Ureter (tissue), 1 donor: ENCODE data around the gene GABPB2. TPM values are rescaled to one million over a fixed set of nuclear protein-coding genes. Genes with fewer than 3 reads are reported as not detected.
A peak's percentile ranks its signal among the peaks of the same experiment; 100 is the strongest.

ENCODE experiments used
- DNase-seq: peaks from one replicate; pipeline ENCODE4 v3.0.0-alpha.2; 2020; ENCODE audit warnings: low spot score
- total RNA-seq: library from RNA; stranded (reverse); gene quantifications from one replicate; pipeline ENCODE4 v1.2.4, GENCODE V29; 2023
- donor health status: DM: yes; HTN: yes; CAD: no.

Gene GABPB2
- total RNA-seq: 26.6 TPM

- DNase-seq: peak; percentile 93
These were observed at the start of gene GABPB2 for GRCh38 chr1:151070474-151071276. Gene GABPB2, plus strand, starts transcription at chr1:151070761. Its CDS starts 17,429 bp downstream, at chr1:151088190.

DNA sequence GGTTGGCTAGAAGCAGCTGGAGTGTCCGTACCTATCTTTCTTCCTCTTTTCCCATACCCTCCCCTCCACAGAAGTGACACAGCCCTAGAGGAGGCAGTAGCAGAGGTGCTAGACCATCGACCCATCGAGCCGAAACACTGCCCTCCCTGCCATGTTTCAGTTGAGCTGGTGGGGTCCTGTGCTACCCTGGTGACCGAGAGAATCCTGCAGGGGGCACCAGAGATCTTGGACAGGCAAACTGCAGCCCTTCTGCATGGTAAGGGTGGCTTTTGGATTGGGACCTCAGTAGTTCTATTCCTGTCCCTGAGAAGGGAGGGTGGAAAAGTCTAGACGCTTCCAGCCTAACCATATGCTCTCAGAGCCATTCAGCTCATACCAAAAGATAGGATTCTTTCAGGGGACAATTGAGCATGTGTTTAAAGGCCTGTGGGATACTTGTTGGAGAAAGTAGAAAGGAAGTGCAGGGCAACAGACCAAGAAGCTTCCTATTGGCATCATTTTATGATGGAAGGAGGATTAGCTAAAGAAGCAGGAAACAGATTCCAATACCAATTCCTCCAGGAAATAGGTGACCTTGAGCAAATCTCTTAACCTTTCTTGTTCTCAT lies 45.9 kb upstream of the GABPB2 start:
- DNase-seq: peak; percentile 82

GRCh38 chr1:151026460-151026859 lies 44.1 kb upstream of the GABPB2 start:
- no peak for DNase-seq

- no peak for DNase-seq
These were observed 38.4 kb upstream of the GABPB2 start for GRCh38 chr1:151032164-151032563.

GRCh38 chr1:151035167-151035566 lies 35.4 kb upstream of the GABPB2 start:
- DNase-seq: no peak

- no peak for DNase-seq
These were observed 34.2 kb upstream of the GABPB2 start, which contains the start of gene BNIPL for GRCh38 chr1:151036356-151036755. Gene BNIPL, plus strand, starts transcription at chr1:151036586. Its CDS starts 140 bp downstream, at chr1:151036726.

GRCh38 chr1:151037032-151037431 lies 33.5 kb upstream of the GABPB2 start:
- DNase-seq: no peak

DNA sequence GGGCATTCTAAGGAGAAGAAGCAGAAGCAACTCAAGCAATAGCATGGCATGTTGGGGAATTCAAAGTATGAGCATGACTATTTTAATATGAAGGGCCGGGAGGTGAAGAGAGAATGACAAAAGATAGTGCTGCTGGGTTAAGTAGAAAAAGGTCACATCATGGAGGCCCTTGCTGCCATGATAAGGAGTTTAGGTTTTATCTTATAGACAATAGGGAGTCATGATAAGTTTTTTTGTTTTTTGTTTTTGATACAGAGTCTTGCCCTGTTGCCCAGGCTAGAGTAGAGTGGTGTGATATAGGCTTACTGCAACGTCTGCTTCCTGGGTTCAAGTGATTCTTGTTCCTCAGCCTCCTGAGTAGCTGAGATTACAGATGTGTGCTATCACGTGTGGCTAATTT lies 31.0 kb upstream of the GABPB2 start:
- no peak for DNase-seq

- no peak for DNase-seq
These were observed 27.4 kb upstream of the GABPB2 start for GRCh38 chr1:151043163-151043562.

GRCh38 chr1:151047591-151047924 lies 23.0 kb upstream of the GABPB2 start, which contains the start of gene C1orf56:
Gene C1orf56, plus strand, starts transcription at chr1:151047751. Its CDS starts 97 bp downstream, at chr1:151047848.
- DNase-seq: peak; percentile 77

DNA sequence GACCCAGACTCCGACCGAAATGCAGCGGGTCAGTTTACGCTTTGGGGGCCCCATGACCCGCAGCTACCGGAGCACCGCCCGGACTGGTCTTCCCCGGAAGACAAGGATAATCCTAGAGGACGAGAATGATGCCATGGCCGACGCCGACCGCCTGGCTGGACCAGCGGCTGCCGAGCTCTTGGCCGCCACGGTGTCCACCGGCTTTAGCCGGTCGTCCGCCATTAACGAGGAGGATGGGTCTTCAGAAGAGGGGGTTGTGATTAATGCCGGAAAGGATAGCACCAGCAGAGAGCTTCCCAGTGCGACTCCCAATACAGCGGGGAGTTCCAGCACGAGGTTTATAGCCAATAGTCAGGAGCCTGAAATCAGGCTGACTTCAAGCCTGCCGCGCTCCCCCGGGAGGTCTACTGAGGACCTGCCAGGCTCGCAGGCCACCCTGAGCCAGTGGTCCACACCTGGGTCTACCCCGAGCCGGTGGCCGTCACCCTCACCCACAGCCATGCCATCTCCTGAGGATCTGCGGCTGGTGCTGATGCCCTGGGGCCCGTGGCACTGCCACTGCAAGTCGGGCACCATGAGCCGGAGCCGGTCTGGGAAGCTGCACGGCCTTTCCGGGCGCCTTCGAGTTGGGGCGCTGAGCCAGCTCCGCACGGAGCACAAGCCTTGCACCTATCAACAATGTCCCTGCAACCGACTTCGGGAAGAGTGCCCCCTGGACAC lies 22.5 kb upstream of the GABPB2 start:
- peak; percentile 80 for DNase-seq

GRCh38 chr1:151048645-151049032 lies 21.9 kb upstream of the GABPB2 start:
- DNase-seq: no peak

- DNase-seq: no peak
These were observed 21.1 kb upstream of the GABPB2 start for GRCh38 chr1:151049458-151049857.

GRCh38 chr1:151050051-151050688 lies 20.4 kb upstream of the GABPB2 start:
- DNase-seq: no peak

DNA sequence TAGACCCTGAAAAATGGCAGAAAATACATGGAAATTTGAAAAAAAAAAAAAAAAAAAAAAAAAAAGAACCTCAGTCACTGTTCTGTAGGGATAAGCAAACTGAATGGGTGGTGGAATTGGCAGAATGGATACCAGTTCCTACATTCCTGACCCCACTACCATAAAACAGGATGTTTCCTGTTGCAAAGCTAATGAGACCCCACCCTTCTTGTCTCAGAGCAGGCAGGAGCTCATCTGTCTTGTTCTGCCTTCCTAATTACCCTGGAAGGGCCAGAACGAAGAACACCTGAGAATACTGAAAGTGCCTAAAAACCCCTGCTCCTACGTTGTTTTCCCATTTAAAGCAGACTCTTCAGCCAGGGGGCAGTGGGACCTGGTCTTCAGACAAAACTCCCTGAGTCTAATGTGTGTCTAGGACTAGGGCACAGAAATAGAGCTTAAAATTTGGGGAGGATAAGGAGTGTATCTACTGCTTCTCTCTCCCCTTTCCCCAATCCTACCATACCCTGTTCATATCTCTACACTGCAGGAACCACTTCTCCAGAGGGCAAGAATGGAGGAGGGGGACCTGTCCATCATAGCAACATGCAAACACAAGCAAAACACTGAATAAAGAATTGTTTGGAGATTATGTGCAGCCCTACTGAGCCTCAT lies 19.1 kb upstream of the GABPB2 start:
- DNase-seq: no peak

GRCh38 chr1:151054971-151055547 lies 15.5 kb upstream of the GABPB2 start:
- no peak for DNase-seq

- no peak for DNase-seq
These were observed 15.0 kb upstream of the GABPB2 start for GRCh38 chr1:151055581-151055980.

GRCh38 chr1:151056149-151056548 lies 14.4 kb upstream of the GABPB2 start:
- no peak for DNase-seq

DNA sequence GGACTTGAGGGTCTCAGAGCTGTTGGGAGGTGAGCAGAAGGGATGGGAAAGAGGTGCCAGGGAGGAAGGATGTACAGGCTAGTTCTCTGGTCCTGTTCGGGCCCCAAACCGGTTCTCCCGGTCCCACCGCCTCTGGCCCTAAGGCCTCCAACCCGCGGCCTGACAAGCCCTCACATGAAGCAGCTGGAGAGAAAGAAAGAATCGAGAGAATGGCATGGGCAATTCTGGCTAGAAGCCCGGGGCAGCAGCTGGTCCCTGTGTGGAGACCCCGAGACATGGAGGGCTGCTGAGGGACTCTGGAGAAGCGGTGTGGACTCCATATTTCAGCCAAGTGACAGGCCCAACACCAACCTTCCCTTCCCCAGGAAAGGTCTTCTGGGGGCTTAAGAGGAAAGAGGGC lies 11.9 kb upstream of the GABPB2 start:
- peak; percentile 89 for DNase-seq

DNA sequence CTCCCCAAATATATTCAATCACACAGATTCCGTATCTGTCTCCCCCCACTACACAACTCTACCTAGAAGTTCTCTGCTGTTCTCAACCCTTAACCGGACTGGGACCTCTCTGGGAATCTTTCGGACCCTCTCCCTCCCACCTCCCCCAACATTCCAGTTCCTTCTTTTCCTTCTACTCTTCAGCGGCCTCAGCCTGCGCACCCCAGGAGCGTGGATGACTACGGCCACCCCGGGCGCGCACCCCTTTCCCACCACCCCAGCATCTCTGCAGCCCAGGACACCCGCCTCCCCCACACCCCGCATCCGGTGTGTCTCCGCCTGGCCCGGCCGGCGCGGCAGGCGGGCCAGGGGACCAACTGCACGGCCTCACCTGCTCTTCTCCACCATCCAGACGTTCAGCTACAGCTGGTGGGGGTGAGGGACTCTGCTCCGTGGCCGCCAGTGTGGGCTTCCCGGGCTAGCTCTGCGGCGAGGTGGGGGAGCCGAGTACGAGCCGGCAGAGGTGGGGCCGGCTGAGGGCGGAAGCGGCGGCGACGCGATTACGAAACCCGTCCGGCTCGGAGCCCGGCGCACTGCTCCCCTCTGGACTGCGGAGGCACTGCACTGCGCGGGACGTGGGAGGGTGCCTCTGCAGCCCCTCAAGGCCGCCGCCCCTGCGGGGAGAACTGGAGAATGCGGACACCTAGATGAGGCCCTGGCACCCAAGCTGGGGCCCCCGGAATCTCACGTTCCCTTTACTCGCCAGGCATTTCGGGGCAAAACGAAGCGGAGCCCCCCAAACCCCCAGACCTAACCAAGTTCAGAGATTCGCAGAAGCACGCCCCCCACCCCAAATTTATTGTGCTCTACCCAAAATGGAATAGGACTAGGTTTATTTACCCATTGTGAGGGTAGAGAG lies 11.2 kb upstream of the GABPB2 start, which contains the start of gene CDC42SE1:
CDC42SE1 (minus strand) TSS at position 514 of the 898 bp plus-strand sequence. CDS start 3,892 bp downstream, outside the sequence.
- DNase-seq: peak; percentile 84
